Activated effector memory CD4-positive, alpha-beta T cell treated with anti-CD3 and anti-CD28 coated beads, Interleukin-2, amount 50 U/mL, for 16 hours (primary cell): ENCODE measurements around the gene POMGNT1.

ENCODE experiments used
- DNase-seq: peaks from one replicate; pipeline ENCODE4 v3.0.0-alpha.2; 2020

The POMGNT1 gene

GRCh38 chr1:46153228-46153627, 45.0 kb downstream of the POMGNT1 start:
- DNase-seq, result no peak

- no peak for DNase-seq
Observed at GRCh38 chr1:46152016-46152415, 46.2 kb downstream of the POMGNT1 start.

- no peak for DNase-seq
Observed at GRCh38 chr1:46150085-46150484, 48.1 kb downstream of the POMGNT1 start.

- no peak for DNase-seq
Observed at GRCh38 chr1:46148318-46148717, 49.9 kb downstream of the POMGNT1 start.
